C4-2B (cell line): ENCODE data around the gene MFNG.
"Not testable (repeated sequence)": the region's sequence is repeated elsewhere in the genome, so short reads cannot be mapped to it uniquely, and the experiment has no call there.

Experiments used
- H3K27ac ChIP-seq: fragments of 450-650 bp; 2 replicates; pipeline ENCODE4 v1.5.1; 2017
- ZFX ChIP-seq: fragments of 450-650 bp; IDR thresholded peaks from 2 replicates; pipeline ENCODE4 v1.6.1; 2017
- TF ChIP-seq, protein P1 (sequence below): fragments of 450-650 bp; conservative IDR thresholded peaks from 2 replicates; pipeline ENCODE4 v1.5.1; 2017; ENCODE audit warnings: mild to moderate bottlenecking

Gene MFNG

DNA sequence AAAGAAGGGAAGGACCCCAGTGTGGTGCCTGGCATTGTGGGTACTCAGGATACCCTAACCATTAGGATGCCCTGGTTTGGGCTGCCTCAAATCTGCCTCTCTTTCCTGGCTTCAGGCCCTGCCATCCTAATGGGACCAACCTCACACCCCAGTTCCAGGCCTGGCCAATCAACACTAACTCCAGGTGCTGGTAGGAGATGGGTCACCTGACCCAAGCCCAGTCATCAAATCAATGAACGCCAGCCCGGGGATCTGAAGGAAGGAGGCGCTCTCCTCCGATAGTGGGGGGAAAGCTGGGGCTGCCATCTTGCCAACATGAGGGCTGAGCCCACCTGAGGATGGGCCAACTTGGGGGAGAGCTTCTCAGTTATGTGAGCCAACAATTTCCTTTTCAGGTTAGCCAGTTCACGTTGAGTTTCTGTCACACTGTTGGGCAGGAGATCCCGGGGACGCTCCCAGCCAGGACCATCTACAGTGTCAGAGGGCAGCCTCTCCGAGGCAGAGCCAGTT, 12.7 kb downstream of the MFNG start:
- TF ChIP-seq, protein P1, sequence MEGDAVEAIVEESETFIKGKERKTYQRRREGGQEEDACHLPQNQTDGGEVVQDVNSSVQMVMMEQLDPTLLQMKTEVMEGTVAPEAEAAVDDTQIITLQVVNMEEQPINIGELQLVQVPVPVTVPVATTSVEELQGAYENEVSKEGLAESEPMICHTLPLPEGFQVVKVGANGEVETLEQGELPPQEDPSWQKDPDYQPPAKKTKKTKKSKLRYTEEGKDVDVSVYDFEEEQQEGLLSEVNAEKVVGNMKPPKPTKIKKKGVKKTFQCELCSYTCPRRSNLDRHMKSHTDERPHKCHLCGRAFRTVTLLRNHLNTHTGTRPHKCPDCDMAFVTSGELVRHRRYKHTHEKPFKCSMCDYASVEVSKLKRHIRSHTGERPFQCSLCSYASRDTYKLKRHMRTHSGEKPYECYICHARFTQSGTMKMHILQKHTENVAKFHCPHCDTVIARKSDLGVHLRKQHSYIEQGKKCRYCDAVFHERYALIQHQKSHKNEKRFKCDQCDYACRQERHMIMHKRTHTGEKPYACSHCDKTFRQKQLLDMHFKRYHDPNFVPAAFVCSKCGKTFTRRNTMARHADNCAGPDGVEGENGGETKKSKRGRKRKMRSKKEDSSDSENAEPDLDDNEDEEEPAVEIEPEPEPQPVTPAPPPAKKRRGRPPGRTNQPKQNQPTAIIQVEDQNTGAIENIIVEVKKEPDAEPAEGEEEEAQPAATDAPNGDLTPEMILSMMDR, result no peak
- no peak for TF ChIP-seq ZFX
- no peak overlapping the region for H3K27ac ChIP-seq

DNA sequence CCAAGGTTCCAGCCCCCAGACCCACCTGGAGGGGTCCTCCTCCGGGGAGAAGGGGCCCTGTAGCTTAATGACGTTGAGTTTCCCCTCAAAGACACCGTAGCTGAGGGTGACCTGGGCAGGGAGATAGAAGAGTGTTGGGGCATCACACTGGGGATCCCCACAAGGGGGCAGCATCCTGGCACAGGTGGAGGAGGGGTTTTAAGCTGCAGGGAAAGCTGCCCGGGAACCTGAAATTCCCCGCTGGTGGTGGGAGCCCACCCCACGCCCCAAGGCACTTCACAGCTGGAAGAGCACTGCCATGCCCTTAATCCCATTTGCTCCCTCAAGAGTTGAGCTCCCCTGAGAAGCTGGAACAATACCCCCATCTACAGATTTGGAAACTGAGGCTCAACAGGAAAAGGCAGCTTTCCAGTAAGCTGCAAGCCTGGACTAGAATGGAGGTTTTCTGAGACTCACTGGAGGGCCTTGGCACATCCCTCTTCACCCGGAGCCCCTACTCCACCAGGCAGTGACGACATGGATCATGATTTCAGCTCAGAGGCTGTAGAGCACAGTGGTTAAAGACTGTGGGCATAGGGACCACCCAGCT, 13.7 kb downstream of the MFNG start:
- H3K27ac ChIP-seq, result no peak overlapping the region
- no peak for TF ChIP-seq ZFX
- TF ChIP-seq, protein P1, result no peak; the same call in 1 of the 2 replicates

DNA sequence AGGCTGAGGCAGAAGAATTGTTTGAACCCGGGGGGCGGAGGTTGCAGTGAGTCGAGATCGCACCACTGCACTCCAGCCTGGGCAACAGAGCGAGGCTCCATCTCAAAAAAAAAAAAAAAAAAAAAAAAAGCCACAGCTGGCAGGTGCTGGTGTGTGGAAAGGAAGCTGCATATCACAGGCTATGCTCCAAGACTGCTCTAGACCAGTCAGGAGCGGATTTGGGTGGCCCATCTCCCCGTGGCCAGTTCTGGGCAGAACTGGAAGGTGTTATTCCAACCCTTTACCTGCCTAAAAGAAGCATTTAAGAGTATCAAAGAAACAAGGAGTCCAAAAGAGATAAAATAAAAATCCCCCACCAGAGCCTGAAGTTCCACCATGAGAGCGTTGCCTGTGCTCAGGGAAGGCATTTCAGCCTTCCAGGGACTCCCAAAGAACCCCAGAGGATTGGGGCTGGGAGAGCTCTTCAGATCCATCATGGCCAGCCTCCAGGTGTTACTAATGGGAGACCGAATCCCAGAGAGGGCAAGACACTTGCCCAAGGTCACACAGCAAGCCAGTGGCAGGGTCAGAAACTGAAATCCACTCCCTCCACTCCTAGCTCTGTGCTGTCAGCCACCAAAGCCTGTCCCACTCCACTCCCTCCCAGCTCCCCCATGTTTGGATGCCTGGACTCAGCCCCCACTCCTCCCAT, 14.3 kb downstream of the MFNG start:
- TF ChIP-seq, protein P1, result no peak
- TF ChIP-seq ZFX, result no peak
- H3K27ac ChIP-seq, result no peak overlapping the region

DNA sequence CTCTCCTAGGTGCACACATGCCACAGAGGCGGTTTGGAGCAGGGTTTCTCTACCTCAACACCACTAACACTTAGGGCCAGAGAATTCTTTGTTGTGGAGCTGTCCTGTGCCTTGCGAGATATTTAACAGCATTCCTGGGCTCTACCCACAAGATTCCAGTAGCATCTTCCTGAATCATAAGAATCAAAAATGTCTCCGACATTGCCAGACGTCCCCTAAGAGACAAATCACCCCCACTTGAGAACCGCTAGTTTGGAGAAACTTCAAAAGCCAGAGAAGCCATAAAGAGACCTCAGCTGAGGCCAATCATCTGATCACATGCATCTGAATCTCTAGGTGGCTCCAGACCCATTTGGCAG, 16.1 kb downstream of the MFNG start:
- no peak overlapping the region for H3K27ac ChIP-seq

DNA sequence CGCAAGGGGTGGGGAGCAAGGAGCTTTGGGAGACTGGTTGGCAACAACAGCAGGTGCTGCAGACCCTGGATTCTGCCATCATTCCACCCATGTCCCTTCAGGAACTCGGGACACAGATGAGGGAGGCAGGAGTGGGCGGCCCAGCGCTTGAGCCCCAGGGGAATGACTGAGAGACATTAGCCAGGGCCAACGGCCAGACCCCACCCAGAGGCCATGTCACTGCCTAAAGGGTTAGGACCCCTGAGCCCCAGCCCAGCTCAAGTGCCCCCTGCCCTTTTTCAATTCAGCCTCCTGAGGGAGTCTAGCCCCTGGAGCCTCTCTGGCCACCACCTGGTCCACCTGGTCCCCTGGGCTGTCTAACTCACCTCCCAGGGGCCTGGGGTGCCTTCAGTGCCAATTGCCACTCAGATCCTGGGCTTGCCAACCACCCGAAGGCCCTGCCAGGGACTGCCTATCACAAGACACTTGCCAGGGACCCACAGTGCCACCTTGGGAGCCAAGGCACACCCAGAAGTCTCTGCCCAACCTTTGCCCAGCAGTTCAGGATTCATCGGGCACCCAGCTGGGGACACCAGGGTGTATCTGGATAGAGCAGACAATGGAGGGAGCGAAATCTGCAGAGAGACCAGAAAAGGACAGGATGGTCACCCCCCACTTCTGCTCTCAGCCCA, 16.6 kb downstream of the MFNG start:
- TF ChIP-seq ZFX, result no peak
- TF ChIP-seq, protein P1, result no peak
- no peak overlapping the region for H3K27ac ChIP-seq

More for the DNA sequence above, 16.1 kb downstream of the MFNG start:
- TF ChIP-seq, protein P1, result no peak
- TF ChIP-seq ZFX, result no peak

DNA sequence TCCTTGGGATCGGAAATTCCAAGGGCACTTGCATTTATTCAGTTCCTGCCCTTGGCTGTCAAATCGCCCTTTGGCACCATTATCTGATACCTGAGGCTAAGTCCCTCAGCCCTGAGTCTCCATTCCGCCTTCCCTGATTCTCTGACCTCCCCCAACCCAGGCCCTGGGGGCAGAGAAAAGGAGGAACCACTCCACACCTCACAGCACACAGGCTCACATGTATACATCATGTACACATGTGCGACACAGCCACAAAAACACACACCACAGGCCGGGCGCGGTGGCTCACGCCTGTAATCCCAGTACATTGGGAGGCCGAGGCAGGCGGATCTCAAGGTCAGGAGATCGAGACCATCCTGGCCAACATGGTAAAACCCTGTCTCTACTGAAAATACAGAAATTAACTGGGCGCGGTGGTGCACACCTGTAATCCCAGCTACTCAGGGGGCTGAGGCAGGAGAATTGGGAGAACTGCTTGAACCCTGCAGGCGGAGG, 17.9 kb downstream of the MFNG start:
- H3K27ac ChIP-seq, result not testable (repeated sequence)

DNA sequence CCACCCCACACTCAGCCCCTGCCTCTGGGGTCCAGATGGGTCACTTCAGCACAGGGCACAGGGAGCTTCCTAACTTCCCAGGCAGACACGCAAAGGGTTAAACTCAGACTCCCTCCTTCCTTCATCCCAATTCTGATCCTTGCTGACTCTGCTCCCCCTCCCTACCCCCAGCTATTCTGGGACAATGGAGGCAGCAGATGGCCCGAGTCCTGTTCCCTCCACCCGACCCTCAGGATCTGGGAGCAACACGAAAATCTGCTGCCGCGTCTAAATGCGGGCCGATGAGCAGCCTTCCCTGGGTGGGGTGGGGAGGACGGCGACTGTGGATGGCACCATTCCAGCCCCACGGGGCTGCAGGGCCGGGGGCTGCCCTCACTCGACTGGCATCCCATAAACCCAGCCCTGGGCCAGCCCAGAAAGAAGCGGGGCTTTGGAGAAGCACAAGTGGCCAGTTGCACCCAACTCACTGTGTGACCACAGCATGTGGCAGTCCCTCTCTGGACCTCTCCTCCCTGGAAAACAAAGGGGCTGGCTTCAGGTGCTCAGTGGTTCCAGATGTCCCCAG, 18.7 kb downstream of the MFNG start:
- no peak overlapping the region for H3K27ac ChIP-seq
- TF ChIP-seq, protein P1, result no peak
- no peak for TF ChIP-seq ZFX
